ENCODE data around the gene ANKRD2.
"Not testable (repeated sequence)": the region's sequence is repeated elsewhere in the genome, so short reads cannot be mapped to it uniquely, and the experiment has no call there.

The ANKRD2 gene

DNA sequence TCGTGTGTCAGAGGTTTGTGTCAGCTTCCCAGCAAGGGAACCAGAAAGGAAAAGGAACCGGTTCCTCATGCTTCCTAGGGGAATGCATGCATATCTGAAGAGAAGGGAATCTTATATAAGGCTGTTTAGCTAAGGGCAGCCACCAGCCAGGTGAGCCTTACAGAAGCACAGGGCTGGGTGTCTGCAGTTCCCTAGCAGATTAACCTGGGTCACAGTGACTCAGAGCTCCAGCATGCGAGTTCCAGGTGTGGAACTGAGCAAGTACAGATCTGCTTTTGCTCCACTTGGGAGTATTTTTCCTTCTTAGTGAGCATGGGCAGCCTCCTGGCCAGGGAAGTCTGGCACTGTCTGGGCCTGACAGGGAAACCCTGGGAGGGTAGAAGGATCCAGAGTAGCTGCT, 957 bp upstream of the ANKRD2 start:
- DNase-seq (ENCODE audit: low spot score): no peak

DNA sequence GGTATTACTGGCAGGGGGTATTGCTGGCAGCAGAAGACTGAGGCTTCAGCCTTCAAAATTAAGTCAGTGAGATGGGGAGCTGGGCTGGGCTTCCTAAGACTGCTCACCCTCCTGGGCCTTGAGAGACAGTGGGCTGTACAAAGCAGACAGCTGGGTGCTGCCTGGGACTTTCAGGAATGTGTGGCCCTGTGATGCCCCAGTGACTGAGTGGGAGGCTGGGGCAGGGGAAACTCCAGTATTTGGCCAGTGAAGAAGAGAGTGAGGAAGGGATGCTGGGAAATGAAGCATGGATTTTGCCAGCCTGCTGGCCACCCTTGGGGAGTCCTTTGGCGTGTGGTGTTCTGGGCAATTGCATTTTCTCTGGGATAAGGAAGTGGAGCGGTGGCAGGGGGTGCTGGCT, 442 bp downstream of the ANKRD2 start:
- DNase-seq (ENCODE audit: low spot score): no peak

DNA sequence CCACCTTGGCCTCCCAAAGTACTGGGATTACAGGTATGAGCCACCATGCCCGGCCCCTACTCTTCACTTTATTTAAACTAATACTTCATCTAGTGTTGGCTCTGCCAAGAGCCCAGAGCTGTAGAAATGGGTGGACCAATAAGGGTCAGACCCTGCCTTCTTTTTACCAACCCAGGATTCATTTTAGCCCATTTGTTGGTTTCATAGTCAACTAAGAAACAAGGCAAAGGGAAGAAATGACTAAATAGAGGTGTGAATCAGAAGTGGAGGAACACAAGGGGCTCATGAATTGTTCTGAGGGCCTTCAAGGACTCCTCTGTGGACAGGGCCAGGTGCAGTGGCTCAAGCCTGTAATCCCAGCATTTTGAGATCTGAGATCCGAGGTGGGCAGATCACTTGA, 1.1 kb downstream of the ANKRD2 start:
- DNase-seq (ENCODE audit: low spot score): no peak

DNA sequence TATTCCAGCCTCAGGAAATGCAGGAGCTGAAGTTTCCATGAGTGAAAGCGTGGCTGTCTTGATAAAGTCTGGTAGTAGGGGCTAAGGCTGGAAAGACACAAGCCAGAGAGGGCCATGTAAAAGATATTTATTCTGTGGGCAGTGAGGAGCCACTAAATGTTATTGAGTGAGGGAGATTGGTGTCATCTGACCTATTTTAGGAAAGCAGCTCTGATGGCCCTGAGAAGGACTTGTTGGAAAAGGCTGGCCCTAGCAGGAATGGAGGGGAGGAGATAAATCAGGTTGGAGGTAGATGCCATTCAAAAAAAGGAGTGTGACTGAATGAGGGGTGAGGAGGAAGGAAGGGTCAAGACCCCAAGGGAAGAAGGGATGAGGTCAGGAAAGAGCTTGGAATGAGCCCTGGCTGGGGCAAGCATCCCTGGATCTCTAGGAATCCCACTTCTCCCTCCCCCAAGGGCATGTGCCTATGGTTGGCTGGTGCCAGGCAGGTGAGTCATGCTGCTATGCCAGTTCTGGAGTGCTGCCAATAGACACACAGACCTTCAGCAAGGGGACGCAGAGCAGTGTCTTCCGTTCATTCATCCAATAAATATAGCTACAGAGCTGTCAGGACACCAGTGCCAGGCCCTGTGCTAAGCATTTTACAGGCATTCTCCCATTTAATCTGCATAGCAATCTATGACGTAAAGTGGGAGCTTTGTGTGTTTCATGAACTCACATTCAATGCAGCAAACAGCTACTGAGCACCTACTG, 2.0 kb downstream of the ANKRD2 start:
- peak; percentile 86 for DNase-seq (ENCODE audit: low spot score)

DNA sequence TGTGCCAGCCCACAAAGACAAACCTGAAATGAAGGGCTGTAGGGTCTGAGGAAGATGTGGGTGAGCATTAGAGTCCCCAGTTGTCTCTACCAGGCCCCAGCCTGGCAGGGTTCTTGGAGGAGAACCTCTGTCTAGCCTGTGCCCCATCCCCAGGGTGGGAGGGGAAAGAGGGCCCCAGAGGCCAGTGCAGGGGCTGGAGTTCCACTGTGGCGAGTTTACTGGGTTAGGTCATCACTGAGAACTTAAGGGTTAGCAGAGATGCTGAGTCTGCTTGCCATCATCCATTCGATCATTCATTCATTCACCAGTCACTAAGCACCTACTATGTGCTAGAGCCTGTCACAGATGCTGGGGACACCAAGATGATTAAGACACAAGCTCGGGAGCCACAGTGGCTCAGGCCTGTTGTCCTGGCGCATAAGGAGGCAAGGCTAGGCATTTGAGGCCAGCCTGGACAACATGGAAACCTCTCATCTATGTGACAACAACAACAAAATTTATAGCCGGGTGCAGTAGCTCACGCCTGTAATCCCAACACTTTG, 2.6 kb downstream of the ANKRD2 start:
- DNase-seq (ENCODE audit: low spot score): no peak

DNA sequence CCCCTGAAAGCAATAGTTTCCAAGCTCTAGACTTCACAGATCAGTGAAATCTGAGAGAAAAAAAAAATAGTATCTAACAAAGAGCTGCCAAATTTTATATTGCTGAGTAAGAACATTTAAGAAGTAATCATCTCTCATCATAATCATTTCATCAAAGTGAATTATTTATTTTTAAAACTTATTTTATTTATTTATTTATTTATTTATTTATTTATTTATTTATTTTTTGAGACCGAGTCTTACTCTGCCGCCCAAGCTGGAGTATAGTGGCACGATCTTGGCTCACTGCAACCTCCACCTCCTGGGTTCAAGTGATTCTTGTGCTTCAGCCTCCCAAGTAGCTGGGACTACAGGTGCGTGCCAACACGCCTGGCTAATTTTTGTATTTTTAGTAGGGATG, 3.9 kb downstream of the ANKRD2 start:
- not testable (repeated sequence) for DNase-seq (ENCODE audit: low spot score)

DNA sequence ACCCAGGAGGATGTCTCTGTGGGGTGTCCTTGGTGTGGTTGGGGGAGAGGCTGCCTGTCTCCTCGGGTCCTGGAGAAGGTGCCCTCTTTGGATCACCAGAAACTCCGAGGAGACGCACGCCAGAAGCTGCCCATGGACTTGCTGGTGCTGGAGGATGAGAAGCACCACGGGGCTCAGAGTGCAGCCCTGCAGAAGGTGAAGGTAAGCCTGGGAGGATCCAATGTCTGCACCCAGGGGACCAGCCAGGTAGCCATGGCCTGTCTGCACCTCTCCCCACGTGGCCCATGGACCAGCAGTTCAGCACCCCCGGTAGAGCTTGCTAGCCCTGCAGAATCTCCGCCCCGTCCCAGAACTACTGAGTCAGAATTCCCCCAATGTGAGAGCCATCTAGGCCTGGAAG, 5.1 kb downstream of the ANKRD2 start:
- DNase-seq (ENCODE audit: low spot score): no peak

DNA sequence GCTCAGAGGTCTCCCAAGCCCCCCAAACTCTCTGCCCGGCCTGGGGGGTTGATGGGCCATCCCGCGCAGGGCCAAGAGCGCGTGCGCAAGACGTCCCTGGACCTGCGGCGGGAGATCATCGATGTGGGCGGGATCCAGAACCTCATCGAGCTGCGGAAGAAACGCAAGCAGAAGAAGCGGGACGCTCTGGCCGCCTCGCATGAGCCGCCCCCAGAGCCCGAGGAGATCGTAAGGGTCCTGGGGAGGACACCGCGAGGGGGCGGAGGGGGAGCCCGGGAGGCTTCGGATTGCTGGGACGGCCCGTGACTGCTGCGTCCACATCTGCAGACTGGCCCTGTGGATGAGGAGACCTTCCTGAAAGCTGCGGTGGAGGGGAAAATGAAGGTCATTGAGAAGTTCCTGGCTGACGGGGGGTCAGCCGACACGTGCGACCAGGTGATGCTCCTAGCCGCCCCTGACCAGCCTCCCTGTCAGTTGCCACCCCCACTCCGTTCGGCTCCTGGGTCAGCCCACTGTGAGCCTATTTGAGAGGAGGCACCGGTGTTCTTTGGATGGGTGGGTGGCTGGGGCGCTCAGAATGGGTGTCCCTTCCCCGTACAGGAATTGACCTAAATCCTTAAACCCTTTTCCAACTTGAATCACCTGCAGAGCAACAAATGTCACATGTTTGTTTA, 5.7 kb downstream of the ANKRD2 start:
- no peak for DNase-seq (ENCODE audit: low spot score)

DNA sequence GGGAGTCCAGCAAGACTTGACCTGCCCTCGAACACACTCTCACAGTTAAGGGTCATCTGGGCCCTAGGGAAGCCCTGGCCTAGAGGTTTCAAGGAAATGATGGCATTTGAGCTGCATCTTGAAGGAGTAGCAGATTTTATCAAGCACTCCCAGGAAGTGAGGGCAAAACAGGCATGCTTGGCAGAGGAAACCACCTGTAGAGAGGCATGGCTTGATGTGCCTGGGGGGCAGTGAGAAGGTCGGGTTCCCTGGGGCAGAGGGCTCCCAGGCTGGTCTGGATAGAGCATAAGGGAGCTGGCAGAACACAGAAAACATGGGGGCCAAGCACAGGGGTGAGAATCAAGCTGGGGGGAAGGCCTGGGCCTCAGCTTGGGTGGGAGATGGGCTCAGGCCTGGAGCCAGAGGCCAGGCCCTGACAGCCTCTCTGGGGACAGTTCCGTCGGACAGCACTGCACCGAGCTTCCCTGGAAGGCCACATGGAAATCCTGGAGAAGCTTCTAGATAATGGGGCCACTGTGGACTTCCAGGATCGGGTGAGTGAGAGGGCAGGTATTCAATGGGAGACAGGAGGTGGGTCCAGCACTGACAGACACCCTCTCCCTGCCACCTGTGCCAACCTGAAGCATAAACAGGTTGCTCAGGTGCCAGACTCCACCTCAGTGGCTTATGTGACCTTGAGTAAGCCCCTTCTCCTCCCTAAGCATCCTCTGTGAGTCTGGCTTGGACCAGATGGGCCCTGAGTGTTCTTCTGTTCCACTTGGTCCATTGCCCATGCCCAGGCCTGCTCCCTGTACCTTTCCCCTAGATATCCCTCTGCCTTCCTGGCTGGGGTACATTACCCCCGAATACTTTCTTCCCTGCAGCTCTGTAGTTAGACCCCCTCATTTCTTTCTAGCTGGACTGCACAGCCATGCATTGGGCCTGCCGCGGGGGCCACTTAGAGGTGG, 8.1 kb downstream of the ANKRD2 start:
- DNase-seq (ENCODE audit: low spot score): no peak

DNA sequence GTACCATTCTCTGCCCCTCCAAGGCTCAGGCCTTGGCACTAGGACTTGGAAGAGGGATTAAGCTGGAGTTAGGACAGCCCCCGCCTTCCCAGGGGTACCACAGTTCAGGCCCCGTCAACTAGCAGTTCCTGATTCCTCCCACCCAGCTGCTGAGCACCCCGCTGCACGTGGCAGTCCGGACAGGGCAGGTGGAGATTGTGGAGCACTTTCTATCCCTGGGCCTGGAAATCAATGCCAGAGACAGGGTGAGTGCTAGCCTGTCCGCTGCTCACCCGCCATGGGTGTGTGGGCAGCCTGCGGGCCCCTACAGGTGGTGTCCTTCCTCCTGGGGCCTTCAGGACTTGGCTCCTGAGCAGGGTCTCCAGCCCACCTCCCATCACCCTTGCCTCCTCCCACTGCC, 9.6 kb downstream of the ANKRD2 start:
- no peak for DNase-seq (ENCODE audit: low spot score)

DNA sequence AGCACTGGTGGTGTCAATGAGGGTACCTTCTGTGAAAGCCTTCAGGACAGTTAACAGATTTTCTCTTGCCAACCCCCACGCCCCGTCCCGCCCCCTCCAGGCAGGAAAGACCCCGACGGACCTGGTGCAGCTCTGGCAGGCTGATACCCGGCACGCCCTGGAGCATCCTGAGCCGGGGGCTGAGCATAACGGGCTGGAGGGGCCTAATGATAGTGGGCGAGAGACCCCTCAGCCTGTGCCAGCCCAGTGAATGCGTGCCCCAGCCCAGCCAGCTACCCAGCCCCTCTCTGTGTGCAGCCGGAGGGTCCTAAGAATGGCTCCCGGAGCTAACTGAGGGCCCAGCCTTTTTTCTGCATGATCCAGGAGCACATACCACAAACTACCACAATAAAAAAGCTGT, 10.9 kb downstream of the ANKRD2 start:
- DNase-seq (ENCODE audit: low spot score): no peak

DNA sequence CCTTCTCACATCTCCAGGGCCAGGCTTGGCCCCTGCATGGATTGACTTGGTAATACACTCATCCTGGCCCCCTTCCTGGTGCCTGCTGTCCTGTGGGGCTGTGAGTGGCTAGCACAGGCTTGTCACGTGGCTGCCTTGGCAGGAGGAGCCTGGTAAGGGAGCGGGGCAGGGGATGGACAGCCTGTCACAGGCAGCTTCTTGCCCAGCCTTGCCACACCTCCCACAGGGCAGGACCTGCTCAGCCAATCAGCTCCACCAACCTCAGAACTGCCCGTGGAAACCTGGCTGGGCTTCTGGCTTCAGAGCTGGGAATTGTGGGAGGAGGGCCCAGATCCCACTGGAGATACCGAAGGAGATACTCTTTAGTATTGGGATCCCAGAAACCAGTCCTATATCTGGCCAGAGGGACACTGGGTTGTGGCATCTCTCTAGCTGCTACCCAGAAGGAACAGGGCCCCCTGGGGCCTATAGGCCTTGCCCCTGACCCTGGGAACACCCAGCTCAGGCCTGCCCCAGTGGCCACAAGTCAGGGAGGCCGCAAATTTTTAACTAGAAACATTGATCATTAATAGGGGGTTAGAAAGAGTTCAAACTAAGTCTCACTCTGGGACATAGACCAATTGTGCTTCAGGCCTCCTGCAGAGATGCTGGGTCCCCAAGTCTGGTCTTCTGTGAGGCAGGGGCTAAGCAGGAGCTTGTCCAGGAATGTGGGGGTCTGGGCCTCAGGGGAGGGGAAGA, 11.7 kb downstream of the ANKRD2 start, which contains the start of gene HOGA1:
Gene HOGA1, plus strand, starts transcription at position 330 of the 738 bp plus-strand sequence. Its CDS starts 315 bp downstream, at position 645.
- peak; percentile 74 for DNase-seq (ENCODE audit: low spot score)

DNA sequence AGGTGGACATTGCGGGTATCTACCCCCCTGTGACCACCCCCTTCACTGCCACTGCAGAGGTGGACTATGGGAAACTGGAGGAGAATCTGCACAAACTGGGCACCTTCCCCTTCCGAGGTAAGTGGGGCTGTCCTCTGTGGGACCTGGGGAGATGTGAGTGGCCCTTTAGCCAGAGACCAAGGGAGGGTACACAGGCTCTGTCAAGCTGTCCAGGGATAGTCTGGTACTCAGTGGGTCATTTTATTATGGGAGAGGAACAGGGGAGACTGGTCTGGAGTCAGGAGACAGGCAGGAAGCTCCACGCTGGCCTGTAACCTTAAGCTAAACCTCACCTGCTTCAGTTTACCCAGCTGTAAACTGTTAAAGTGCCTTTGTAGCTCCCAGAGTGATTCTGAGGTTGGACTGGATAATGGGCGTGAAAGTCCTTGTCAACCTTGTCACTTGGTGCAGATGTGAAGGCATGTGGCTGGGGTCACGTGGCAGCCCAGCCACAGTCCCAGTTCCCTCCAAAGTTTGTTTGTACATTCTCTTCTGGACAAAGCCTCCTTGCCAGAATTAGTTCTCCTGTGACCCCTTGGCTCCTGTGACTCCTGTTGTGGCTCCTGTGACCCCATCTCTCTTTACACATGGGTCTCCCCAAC, 12.3 kb downstream of the ANKRD2 start:
- no peak for DNase-seq (ENCODE audit: low spot score)

DNA sequence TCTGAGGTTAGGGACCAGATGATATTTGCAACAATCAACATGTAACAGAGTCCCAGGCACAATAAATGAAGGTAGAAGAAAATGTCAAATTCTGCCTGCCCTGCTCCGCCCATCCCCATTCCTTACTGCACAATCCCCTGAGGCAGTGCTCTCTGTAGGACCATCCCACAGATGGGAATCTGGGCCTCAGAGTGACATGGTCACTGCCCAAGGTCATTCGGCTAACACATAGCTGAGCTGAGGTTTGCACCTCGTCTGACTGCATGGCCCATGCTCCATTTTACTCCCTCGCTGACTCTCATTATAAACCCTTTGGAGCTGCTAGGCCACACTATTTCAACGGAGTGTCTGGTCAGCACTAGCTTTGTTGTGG, 12.8 kb downstream of the ANKRD2 start:
- DNase-seq (ENCODE audit: low spot score): no peak

DNA sequence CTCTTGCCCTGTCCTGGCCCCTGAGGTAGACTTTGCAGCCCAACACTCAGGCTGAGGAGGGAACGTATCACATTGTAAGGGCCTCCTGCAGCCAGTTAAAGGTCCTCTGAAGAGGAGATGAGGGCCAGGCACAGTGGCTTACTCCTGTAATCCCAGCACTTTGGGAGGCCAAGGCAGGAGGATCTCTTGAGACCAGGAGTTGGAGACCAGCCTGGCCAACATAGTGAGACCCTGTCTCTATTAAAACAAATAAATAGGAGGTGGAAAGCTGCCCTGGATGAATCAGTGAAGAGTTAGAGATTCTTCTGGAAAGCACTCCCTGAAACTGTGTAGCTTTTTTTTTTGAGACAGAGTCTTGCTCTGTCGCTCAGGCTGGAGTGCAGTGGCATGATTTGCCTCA, 14.6 kb downstream of the ANKRD2 start:
- no peak for DNase-seq (ENCODE audit: low spot score)

DNA sequence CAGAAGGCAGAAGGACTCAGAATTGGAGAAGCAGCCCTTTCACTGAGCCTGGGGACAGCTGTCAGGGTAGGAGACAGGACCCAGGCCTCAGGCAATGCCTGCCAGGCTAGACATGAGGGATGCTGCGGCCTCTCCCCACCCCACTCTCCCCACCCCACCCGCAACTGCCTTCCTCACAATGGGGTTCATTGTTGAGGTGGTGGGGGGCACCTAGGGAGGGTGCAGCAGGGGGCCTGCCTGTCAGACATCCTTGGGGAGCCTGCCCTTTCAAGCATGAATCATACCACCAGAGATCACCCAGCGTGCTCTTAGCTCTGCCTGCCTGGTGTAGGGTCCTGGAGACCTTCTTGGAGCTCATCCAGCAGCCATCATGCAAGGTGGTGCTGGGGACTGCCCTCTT, 16.9 kb downstream of the ANKRD2 start, which contains the start of gene C10orf62:
Gene C10orf62, plus strand, starts transcription at position 243 of the 400 bp plus-strand sequence. CDS start 177 bp downstream, outside the sequence.
- no peak for DNase-seq (ENCODE audit: low spot score)

DNA sequence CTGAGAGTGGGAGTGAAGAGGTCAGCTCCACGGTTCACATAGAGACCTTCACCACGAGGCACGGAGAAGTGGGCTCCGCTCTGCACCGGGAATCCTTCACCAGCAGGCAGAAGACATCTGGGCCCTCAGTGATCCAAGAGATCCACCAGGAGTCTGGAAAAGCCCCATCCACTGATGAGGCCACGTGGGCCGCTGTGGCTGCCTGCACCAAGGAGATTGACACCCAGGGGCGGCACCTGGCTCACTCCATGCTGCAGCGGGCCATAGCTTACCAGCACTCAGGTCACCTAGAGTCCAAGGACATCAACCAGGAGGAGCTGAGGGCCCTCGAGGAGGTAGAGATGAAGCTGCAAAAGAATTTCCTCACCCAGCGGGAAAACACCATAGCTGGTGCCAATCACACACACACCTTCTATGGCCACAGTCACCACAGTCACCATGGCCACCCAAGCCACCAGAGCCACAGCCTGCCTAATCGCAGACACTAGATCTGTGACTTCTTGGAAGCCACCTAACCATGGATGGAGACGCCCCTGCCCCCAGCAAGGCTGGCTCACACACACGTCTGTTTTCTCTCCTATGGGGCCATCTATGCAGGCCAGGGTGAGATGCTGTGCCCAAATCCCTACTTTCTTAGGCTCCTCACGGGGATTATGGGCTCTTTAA, 17.6 kb downstream of the ANKRD2 start:
- no peak for DNase-seq (ENCODE audit: low spot score)

DNA sequence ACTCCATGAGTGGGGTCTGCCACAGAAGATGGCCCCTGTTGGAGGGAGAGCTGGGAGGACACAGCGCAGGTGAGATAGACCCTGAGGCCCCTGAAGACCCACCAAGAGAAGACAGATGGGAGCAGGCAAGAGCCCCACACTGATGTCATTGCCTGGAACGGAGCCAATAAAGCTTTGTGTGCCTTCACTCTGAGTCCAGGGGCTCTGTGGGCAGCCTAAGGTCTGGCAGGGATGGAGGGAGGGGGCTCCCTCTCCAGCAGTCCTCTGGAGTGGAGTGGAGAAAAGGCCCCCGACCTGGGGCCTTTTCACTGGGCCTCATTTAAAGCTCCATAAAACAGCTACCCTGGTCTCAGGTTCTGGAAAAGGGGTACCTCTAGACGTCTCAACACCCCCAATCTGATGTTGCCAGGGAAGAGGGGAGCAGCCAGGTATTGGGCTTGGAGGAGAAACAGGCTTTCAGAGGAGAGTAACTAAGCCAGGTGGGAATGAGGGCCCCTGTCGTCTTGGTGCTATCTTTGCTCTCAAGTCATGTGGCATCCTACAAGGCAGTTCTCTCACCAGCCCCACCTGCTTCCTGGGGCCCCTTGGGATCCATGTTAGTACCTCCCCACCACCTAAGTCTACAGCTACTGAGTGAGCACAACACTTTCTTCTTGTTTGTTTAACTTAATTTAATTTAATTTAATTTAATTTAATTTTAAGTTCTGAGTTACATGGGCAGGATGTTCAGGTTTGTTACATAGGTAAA, 18.3 kb downstream of the ANKRD2 start:
- no peak for DNase-seq (ENCODE audit: low spot score)

DNA sequence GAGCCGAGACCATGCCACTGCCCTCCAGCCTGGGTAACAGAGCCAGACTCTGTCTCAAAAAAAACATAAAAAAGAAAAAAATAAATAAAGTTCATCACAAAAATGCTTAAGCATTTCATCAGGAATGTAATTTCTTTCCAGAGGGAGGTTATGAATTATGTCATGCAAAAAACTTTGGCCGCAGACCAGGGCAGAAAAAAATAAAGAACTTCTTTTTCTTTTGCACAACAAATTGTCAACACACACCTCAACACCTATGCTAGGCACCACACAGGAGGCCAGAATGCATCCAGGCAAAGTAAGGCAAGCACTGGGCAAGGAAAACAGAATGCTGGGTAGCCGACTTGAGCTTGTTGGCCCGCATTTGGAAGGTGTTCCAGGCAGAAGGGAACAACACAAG, 20.8 kb downstream of the ANKRD2 start:
- DNase-seq (ENCODE audit: low spot score): peak; percentile 22
